HUES48 (cell line): Measurements from ENCODE around the gene FHIT.

Experiments used
- H3K27ac ChIP-seq: one replicate; pipeline ENCODE4 v1.7.0; 2013; ENCODE audit warnings: low read depth, low read length, inconsistent platforms
- H3K27me3 ChIP-seq: 2 replicates; pipeline ENCODE4 v1.6.1; 2013; ENCODE audit warnings: mild to moderate bottlenecking, low read length; ENCODE audit not compliant: control insufficient read depth, insufficient read depth
- H3K36me3 ChIP-seq: 2 replicates; pipeline ENCODE4 v1.6.1; 2013; ENCODE audit warnings: low read length; ENCODE audit not compliant: control insufficient read depth, insufficient read depth
- H3K4me1 ChIP-seq: 2 replicates; pipeline ENCODE4 v1.6.1; 2013; ENCODE audit warnings: mild to moderate bottlenecking, low read length; ENCODE audit not compliant: control insufficient read depth, insufficient read depth
- H3K4me3 ChIP-seq: 2 replicates; pipeline ENCODE4 v1.5.1; 2013; ENCODE audit warnings: mild to moderate bottlenecking, low read depth, low read length
- H3K9ac ChIP-seq: 2 replicates; pipeline ENCODE4 v1.6.1; 2013; ENCODE audit warnings: mild to moderate bottlenecking, low read depth, low read length, moderate library complexity
- H3K9me3 ChIP-seq: 2 replicates; pipeline ENCODE4 v1.6.1; 2013; ENCODE audit warnings: low read length; ENCODE audit not compliant: control insufficient read depth, insufficient read depth

The FHIT gene

DNA sequence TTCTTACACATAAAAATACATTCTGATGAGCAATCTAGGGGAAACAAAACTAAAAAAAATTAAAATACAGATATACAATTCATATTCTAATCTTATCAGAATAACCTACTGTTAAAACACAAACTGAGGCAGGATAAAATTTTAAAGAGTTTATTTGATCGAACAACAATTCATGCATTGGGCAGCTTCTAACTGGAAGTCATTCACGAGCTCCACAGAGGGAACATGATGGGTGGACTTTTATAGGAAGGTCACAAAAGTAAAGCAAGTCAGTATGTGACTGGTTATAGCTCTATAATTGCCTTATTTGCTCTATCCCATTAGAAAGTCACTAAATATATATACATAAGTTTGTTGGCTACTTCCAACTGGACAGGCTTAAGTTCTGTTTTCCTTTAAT is 1144.0 kb downstream of the FHIT start:
- no peaks in the 10 kb centered on the region for H3K4me1 ChIP-seq
- H3K27me3 ChIP-seq, result no peaks in the 10 kb centered on the region
- no peak overlapping the region for H3K4me3 ChIP-seq
- H3K27ac ChIP-seq, result no peak overlapping the region
- H3K9me3 ChIP-seq, result no peaks in the 10 kb centered on the region
- no peak overlapping the region for H3K9ac ChIP-seq
- H3K36me3 ChIP-seq, result no peaks in the 10 kb centered on the region

DNA sequence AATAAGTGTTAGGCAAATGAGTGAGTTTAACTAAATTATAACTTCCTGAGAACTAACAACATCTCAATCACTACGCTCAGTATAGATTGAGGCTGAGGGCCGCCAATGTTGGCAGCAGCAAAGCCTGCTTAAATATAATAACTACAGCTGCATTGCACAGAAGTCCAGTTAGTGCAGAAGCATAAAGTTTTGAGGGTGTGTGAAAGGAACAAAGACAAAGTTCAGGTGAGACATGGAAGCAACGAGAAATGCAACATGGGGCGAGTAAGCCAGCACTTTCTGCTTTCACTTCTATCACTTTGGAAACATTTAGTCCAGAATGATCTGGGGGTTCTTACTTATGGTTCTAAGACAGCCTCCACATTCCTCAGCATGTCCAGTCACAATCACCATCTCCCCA is 1149.1 kb downstream of the FHIT start:
- no peaks in the 10 kb centered on the region for H3K36me3 ChIP-seq
- H3K27me3 ChIP-seq, result no peaks in the 10 kb centered on the region
- no peak overlapping the region for H3K9ac ChIP-seq
- no peak overlapping the region for H3K4me3 ChIP-seq
- no peaks in the 10 kb centered on the region for H3K9me3 ChIP-seq
- H3K4me1 ChIP-seq, result no peaks in the 10 kb centered on the region
- H3K27ac ChIP-seq, result no peak overlapping the region

DNA sequence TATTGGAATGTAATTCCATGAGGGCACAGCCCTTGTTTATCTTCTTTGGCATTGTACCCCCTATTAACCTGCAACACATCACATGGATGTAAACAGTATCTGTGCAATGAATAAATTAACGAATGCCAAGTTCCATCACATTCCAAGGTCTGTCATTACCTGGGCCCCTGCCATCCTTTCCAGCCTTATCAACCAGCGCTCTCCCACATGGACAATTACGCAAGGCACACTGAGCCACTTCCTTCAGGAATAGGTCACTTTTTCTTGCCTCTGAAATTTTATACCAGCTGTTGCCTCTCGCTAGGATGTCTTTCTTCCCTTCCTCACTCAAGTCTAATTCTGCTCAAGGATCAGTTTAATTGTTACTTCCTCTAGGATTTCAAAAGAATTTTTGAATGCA is 1149.6 kb downstream of the FHIT start:
- no peaks in the 10 kb centered on the region for H3K4me1 ChIP-seq
- H3K9me3 ChIP-seq, result no peaks in the 10 kb centered on the region
- H3K27ac ChIP-seq, result no peak overlapping the region
- no peaks in the 10 kb centered on the region for H3K27me3 ChIP-seq
- H3K4me3 ChIP-seq, result no peak overlapping the region
- H3K36me3 ChIP-seq, result no peaks in the 10 kb centered on the region
- H3K9ac ChIP-seq, result no peak overlapping the region

DNA sequence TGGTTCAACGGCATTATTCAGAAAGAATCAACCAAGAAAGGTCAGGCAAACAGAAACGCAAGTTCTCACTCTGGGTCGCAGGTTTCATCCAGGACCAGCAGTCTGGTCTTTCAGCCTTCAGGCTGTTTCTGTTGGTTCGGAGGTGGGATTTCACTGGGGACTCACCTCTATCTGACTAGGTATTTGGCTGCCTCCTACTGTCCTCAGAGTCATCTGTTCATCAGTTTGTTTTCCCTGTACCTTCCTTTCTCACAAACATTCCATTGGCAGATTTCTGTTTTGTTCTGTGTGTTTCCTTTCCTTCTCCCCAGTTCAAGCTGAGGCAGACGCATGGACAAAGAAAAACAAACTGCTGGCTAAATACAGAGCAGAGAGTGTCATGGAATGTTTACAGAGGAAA is 1154.8 kb downstream of the FHIT start:
- Histone ChIP-seq H3K4me1 (no peaks in the 10 kb centered on the region), H3K27ac (no peak overlapping the region), H3K9ac (no peak overlapping the region), H3K9me3 (no peaks in the 10 kb centered on the region), H3K27me3 (no peaks in the 10 kb centered on the region), H3K4me3 (no peak overlapping the region), H3K36me3 (no peaks in the 10 kb centered on the region)

DNA sequence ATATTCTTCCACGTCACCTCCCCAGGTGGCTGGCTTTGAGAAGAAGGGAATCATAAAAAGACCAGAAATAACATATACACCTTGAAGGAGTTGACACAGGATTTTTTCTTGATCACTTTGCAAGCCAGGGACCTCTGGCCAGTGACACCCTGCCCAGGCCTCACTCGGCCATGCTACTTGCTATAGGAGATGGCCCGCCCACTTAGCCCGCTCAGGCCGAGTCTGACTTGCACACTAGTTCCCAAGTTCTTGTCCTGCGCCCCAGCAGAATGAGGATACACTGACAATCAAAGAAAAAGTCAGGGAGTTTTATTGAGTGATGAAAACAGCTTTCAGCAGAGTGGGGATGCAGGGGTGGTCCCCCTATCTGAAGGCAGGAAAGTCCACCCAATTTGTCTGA is 1155.3 kb downstream of the FHIT start:
- H3K27me3 ChIP-seq, result no peaks in the 10 kb centered on the region

DNA sequence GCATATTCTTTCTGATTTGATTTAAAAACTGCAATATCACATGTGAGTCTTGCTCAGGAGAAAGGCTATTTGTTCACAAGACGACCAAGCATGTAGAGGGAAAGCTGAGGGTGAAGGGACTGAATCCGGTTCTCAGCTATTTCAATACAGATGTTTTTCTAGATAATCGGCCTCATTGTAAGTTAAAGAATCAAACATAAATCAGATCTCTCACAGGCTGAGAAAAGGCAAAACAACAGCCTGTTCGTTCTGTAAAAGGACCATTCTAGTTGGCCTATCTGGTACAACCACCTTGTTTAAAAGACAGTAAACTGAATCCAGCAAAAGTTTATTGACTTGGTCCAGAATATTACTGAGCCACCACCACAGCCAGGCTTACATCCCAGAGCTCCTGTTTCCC is 1155.7 kb downstream of the FHIT start:
- H3K36me3 ChIP-seq, result no peaks in the 10 kb centered on the region
- H3K27me3 ChIP-seq, result no peaks in the 10 kb centered on the region
- no peaks in the 10 kb centered on the region for H3K9me3 ChIP-seq
- H3K9ac ChIP-seq, result no peak overlapping the region
- no peaks in the 10 kb centered on the region for H3K4me1 ChIP-seq
- no peak overlapping the region for H3K4me3 ChIP-seq
- H3K27ac ChIP-seq, result no peak overlapping the region

More for the DNA sequence above, 1155.3 kb downstream of the FHIT start:
- H3K9me3 ChIP-seq, result no peaks in the 10 kb centered on the region
- H3K4me3 ChIP-seq, result no peak overlapping the region
- no peak overlapping the region for H3K9ac ChIP-seq
- H3K4me1 ChIP-seq, result no peaks in the 10 kb centered on the region
- H3K27ac ChIP-seq, result no peak overlapping the region
- no peaks in the 10 kb centered on the region for H3K36me3 ChIP-seq

DNA sequence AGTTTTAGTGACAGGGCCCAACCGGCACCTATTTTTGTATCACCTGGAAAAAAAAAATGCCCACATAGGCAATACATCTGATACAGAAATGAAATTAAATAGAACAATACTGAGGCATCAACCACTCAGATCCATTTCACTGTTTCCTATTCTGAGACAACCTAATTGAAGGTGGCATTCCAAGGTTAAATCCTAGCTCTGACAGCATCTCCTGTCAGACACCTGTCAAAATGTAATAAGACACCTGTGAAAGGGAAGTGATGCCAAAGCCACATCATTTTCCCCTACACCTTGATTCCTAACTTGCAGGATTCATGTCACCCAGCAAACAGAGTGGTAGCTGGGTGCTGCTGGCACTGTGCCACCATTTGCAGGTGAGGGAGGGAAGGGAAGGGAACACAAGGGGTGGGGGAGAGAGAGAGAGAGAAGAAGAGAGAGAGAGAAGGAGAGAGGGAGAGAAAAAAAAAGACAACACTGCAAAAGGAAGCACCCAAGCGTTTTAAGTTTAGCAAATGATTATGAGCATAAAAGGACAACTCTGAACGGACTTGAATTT is 1156.8 kb downstream of the FHIT start:
- H3K4me3 ChIP-seq, result no peak overlapping the region
- H3K27ac ChIP-seq, result no peak overlapping the region
- H3K9me3 ChIP-seq, result no peaks in the 10 kb centered on the region
- no peaks in the 10 kb centered on the region for H3K4me1 ChIP-seq
- no peaks in the 10 kb centered on the region for H3K36me3 ChIP-seq
- no peaks in the 10 kb centered on the region for H3K27me3 ChIP-seq
- H3K9ac ChIP-seq, result no peak overlapping the region

DNA sequence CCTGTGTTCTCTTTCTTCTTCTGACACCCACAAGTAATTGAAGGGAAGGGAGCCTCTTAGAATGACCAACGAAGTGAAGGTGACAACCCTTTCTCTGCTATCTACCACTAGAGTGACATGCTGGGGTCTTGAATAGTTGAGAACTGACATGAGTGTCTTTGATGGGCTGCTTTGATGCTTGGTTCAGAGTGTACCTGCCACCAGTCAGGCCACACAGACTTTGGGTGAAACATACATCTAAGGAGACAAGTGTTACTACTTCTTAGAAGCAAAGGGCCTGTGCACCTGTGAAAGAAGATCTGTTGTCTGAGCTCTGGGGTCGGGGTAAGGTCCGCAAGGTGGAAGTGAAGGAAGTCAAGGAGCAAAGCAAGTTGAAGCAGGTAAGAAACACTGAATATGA is 1160.7 kb downstream of the FHIT start:
- Histone ChIP-seq H3K9ac (no peak overlapping the region), H3K4me1 (no peaks in the 10 kb centered on the region), H3K9me3 (no peaks in the 10 kb centered on the region), H3K27ac (no peak overlapping the region), H3K27me3 (no peaks in the 10 kb centered on the region), H3K36me3 (no peaks in the 10 kb centered on the region), H3K4me3 (no peak overlapping the region)

DNA sequence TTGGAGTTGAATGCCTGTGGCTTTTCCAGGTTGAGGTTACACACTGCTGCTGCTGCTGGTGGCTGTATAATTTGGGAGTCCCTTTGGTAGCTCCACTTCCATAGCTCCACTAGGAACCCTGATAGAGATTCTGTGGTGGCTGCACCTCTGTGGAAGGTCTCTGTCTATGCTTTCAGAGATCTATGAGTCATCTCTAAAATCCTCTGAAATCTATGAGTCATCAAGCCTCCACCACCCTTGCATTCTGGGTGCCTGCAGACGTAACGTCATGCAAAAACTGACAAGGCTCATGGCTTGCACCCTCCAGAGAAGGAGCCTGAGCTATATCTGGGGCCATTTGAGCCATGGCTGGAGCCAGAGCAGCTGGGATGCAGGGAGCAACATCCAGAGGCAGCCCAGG is 1164.4 kb downstream of the FHIT start:
- H3K9me3 ChIP-seq, result no peaks in the 10 kb centered on the region
- H3K36me3 ChIP-seq, result no peaks in the 10 kb centered on the region
- no peak overlapping the region for H3K27ac ChIP-seq
- H3K27me3 ChIP-seq, result no peaks in the 10 kb centered on the region
- no peak overlapping the region for H3K9ac ChIP-seq
- H3K4me1 ChIP-seq, result no peaks in the 10 kb centered on the region
- H3K4me3 ChIP-seq, result no peak overlapping the region

DNA sequence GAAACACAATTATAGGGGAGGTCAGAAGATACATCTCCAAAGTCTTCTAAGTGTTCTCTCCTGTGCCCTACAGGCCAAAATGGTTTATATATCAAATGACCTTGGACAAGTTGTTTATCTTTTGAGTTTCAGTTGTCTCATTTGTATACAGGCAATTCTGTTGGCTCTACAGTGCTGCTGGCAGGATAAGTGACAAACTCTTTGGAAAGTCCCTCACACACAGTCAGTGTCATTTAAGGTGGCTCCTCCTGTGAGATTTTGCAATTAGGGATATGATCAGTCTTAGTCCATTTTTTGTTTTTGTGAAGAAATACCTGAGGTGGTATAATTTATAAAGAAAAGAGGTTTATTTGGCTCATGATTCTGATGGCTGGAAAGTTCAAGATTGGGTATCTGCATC is 1165.6 kb downstream of the FHIT start:
- Histone ChIP-seq H3K9ac (no peak overlapping the region), H3K4me1 (no peaks in the 10 kb centered on the region), H3K9me3 (no peaks in the 10 kb centered on the region), H3K4me3 (no peak overlapping the region), H3K36me3 (no peaks in the 10 kb centered on the region), H3K27me3 (no peaks in the 10 kb centered on the region), H3K27ac (no peak overlapping the region)

DNA sequence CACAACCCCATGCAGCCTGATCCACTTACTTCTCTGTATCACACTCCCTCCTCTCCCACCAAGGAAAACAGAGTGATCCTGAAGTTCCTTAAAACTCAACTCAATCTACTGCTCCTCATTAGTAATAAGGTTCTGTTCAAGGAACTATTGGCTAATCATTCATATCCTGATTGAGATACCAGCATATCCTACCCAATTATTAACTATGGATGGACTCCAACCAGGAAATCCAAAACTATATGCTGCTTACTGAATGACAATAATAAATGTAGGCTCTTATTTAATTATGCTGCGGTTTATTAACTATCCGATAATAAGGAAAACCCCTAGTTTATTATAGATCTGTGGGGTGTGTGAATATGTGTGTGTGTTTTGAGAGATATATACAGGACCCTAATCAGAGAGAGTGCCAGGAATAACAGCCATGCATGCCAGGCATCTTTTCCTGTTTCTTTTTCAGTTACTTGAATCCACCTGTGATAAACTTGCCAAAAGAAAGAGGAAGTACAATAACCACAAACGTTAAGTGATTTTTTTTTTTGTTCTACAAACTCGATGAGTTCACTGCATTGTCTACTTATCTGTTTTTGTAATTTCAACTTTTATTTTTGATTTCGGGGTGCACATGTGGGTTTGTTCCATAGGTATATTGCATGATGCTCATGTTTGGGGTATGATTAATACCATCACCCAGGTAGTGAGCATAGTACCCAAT is 1169.7 kb downstream of the FHIT start:
- Histone ChIP-seq H3K4me1 (no peaks in the 10 kb centered on the region), H3K9ac (no peak overlapping the region), H3K27me3 (no peaks in the 10 kb centered on the region), H3K4me3 (no peak overlapping the region), H3K9me3 (no peaks in the 10 kb centered on the region), H3K27ac (no peak overlapping the region), H3K36me3 (no peaks in the 10 kb centered on the region)
